K562 (cell line): ENCODE results near the gene LMX1B. TPM values are rescaled to one million over a fixed set of nuclear protein-coding genes. Genes with fewer than 3 reads are reported as not detected.

Source experiments
- MEF2A ChIP-seq: IDR thresholded peaks from 2 replicates; pipeline ENCODE4 v1.6.1; 2011; ENCODE audit warnings: low read depth, mild to moderate bottlenecking, low read length, moderate library complexity; ENCODE audit not compliant: control insufficient read depth
- polyA plus RNA-seq, 8 experiments: library from polyadenylated mRNA; depleted of rRNA in 4 of 8; stranded (reverse) in 5 of 8; unstranded in 3 of 8; fragments of >200 nt; fragmentation: Nextera tagmentation in 2 of 8; fragmentation: Illumina TruSeq in 1 of 8; extraction: Ambion mirVana in 2 of 8; extraction: Trizol in 1 of 8; gene quantifications; 2 replicates each; pipeline versions ENCODE4 v1.2.1 to v1.2.3, GENCODE V29; 2011 to 2014; ENCODE audit warnings: inconsistent platforms in 1 of 8, missing spikeins in 1 of 8
- total RNA-seq, 7 experiments: library from RNA; depleted of rRNA in 6 of 7; stranded (reverse); fragments of >200 nt in 6 of 7; fragmentation: Illumina TruSeq in 2 of 7; extraction: Trizol in 2 of 7; gene quantifications; 2 replicates each; pipeline versions ENCODE4 v1.2.1 to v1.2.3, GENCODE V29; 2011 to 2021; ENCODE audit warnings: low replicate concordance in 1 of 7
- TF ChIP-seq, protein P1 (sequence below): sonication (generic); formaldehyde crosslinking; IDR thresholded peaks from 2 replicates; pipeline ENCODE4 v1.8.0; 2023; ENCODE audit warnings: mild to moderate bottlenecking, missing genetic modification reagents
- TF ChIP-seq, protein P2 (sequence below): IDR thresholded peaks from 2 replicates; pipeline ENCODE4 v1.6.1; 2012; ENCODE audit warnings: low read depth, low read length, improper control_type of control experiment, borderline replicate concordance

The LMX1B gene
- total and polyA plus RNA-seq, 9 of the 15 experiments (the other 6 are each of a cell fraction or from before 2014, with no cell fraction given) = not detected

DNA sequence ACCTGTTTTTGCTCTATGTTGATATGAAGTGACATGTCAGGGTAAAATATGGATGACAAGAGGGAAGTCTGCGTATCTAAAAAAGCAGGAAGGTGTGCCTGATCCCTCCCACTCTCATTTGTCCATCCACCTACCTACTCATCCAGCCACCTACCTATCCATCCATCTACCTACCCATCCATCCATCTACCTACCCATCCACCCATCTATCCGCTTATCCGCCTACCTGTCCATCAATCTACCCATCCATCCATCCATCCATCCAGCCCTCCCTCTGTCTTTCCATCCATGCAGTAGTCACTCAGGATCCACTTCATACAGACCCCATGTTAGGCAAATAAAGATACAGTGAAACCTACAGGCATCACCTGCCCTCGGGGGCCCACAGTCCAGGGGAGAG is 32.4 kb downstream of the LMX1B start (continued):
- TF ChIP-seq, protein P1, sequence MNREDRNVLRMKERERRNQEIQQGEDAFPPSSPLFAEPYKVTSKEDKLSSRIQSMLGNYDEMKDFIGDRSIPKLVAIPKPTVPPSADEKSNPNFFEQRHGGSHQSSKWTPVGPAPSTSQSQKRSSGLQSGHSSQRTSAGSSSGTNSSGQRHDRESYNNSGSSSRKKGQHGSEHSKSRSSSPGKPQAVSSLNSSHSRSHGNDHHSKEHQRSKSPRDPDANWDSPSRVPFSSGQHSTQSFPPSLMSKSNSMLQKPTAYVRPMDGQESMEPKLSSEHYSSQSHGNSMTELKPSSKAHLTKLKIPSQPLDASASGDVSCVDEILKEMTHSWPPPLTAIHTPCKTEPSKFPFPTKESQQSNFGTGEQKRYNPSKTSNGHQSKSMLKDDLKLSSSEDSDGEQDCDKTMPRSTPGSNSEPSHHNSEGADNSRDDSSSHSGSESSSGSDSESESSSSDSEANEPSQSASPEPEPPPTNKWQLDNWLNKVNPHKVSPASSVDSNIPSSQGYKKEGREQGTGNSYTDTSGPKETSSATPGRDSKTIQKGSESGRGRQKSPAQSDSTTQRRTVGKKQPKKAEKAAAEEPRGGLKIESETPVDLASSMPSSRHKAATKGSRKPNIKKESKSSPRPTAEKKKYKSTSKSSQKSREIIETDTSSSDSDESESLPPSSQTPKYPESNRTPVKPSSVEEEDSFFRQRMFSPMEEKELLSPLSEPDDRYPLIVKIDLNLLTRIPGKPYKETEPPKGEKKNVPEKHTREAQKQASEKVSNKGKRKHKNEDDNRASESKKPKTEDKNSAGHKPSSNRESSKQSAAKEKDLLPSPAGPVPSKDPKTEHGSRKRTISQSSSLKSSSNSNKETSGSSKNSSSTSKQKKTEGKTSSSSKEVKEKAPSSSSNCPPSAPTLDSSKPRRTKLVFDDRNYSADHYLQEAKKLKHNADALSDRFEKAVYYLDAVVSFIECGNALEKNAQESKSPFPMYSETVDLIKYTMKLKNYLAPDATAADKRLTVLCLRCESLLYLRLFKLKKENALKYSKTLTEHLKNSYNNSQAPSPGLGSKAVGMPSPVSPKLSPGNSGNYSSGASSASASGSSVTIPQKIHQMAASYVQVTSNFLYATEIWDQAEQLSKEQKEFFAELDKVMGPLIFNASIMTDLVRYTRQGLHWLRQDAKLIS (CRISPR knock-in tag) = no peak
- TF ChIP-seq, protein P2, sequence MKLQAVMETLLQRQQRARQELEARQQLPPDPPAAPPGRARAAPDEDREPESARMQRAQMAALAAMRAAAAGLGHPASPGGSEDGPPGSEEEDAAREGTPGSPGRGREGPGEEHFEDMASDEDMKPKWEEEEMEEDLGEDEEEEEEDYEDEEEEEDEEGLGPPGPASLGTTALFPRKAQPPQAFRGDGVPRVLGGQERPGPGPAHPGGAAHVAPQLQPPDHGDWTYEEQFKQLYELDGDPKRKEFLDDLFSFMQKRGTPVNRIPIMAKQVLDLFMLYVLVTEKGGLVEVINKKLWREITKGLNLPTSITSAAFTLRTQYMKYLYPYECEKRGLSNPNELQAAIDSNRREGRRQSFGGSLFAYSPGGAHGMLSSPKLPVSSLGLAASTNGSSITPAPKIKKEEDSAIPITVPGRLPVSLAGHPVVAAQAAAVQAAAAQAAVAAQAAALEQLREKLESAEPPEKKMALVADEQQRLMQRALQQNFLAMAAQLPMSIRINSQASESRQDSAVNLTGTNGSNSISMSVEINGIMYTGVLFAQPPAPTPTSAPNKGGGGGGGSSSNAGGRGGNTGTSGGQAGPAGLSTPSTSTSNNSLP = no peak
- TF ChIP-seq MEF2A = no peak
